Erythroblast (primary cell): ENCODE measurements around the gene MTMR11.

Source experiments
- GATA1 ChIP-seq: IDR thresholded peaks from 2 replicates; pipeline ENCODE4 v1.6.1; 2011; ENCODE audit warnings: low read depth, mild to moderate bottlenecking, control low read depth, low read length, moderate library complexity
- POLR2A ChIP-seq: IDR thresholded peaks from 2 replicates; pipeline ENCODE4 v1.6.1; 2011; ENCODE audit warnings: mild to moderate bottlenecking, low read length

DNA sequence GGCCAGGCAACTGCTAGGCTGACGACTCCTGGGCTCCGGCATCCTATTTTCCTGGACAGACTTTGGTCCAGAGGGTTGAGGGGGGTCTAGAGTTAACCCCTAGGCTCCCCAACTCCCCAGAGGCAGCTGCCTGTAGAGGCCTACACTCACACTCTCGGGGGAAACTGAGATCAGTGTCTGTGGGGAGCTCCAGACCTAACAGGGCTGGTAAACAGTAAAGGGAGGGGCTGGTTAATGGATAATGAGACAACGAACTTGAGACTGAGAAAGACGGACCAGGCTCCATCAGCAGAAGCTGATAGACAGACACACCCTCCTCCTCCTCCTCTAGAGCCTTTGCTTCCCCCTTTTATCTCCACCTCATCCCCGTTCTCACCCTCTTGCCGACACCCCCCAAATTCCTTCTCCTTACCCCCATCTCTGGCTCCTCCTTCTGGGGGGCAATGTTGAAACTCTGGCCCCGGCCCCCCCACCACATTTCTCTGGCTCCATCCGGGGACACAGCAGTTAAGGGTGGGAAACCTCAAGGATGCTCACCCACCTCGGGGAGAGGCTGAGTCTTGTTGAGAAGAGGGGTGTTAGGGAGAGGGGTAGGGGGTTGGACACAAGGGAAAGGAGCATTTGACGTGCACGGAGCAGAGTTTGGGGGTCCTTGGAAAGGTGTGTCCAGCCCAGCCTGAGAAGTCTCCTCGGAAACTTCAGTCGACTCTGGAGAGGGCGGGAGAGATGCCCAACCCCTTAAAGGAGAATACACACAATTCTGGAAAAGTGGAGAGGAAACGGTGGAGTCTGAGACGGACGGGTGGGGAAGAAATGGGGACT is at the start of gene MTMR11:
- no peak for TF ChIP-seq POLR2A
- TF ChIP-seq GATA1, result no peak
